Measurements from ENCODE around the gene RAB11FIP2.

The RAB11FIP2 gene

DNA sequence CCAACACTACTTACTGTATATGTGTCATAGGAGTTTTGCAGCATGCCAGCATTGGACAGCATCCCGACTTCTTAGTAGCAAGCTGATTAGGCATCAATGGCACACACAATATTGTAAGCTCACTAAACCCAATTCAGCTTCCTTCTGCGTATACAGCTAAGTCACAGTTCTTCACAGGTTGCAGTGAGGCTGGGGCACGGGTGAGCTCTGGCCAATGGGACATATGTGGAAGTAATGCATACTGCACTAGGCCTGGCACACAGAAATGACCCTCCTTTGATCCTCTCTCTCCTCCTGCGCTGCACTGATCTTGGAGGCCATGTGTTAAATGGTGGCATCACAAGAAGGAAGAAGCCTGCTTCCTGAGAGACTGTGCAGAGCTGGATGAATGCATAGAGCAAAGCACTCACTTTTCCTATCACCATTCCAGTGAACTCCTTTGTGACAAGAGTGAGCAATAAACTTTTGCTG is 11.9 kb downstream of the RAB11FIP2 start:
- in situ Hi-C loops (cut with HindIII; ENCODE audit: low pct_ligation_motif_present, low sequenced_read_pairs): no loop called here
- TF ChIP-seq, protein P1, sequence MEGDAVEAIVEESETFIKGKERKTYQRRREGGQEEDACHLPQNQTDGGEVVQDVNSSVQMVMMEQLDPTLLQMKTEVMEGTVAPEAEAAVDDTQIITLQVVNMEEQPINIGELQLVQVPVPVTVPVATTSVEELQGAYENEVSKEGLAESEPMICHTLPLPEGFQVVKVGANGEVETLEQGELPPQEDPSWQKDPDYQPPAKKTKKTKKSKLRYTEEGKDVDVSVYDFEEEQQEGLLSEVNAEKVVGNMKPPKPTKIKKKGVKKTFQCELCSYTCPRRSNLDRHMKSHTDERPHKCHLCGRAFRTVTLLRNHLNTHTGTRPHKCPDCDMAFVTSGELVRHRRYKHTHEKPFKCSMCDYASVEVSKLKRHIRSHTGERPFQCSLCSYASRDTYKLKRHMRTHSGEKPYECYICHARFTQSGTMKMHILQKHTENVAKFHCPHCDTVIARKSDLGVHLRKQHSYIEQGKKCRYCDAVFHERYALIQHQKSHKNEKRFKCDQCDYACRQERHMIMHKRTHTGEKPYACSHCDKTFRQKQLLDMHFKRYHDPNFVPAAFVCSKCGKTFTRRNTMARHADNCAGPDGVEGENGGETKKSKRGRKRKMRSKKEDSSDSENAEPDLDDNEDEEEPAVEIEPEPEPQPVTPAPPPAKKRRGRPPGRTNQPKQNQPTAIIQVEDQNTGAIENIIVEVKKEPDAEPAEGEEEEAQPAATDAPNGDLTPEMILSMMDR (IDR thresholded peaks at IDR 0.05; ENCODE audit: low read depth, low read length, missing control alignments): no peak
- no peaks in the 10 kb centered on the region for H3K27me3 ChIP-seq (replicated peaks)
- H3K4me3 ChIP-seq (ENCODE audit: low read depth, low read length): no peak overlapping the region
- no peak overlapping the region for H3K27ac ChIP-seq
- H3K36me3 ChIP-seq (replicated peaks): no peaks in the 10 kb centered on the region
- DNase-seq: no peak

DNA sequence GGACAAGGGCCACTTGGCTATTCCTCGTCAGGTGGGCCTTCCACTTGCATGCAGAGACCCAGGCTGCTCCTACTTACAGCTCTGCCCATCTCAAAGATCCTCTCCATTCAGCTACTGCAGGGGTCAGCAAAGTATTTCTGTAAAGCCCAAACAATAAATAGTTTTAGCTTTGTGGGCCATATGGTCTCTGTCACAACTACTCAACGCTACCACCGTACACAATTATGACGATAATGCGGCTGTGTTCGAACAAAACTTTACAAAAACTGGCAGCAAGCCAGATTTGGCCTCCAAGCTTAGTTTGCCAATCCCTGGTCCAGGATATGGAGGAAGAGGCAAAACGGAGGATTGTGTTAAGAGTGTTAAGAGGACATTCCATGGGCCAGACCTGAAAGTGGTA is 12.8 kb downstream of the RAB11FIP2 start:
- Histone ChIP-seq H3K27me3 (replicated peaks) (no peaks in the 10 kb centered on the region), H3K4me3 (ENCODE audit: low read depth, low read length) (no peak overlapping the region), H3K36me3 (replicated peaks) (no peaks in the 10 kb centered on the region), H3K27ac (no peak overlapping the region)
- DNase-seq: no peak
- in situ Hi-C loops (cut with HindIII; ENCODE audit: low pct_ligation_motif_present, low sequenced_read_pairs): no loop called here
- TF ChIP-seq, protein P1 (IDR thresholded peaks at IDR 0.05; ENCODE audit: low read depth, low read length, missing control alignments): no peak

DNA sequence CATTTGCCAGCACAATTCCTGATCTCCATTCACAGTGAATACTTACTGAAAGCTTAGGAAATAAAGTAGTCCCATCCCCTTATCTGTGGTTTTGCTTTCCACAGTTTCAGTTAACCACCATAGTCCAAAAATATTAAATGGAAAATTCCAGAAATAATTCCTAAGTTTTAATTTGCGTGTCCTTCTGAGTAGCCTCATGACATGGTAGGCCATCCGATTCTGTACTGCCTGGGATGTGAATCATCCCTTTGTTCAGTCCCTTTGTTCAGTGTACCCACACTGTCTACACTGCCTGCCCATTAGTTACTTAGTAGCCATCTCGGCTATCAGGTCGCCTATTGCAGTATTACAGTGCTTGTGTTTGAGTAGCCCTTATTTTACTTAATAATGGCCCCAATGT is 14.2 kb downstream of the RAB11FIP2 start:
- DNase-seq: no peak
- TF ChIP-seq, protein P1 (IDR thresholded peaks at IDR 0.05; ENCODE audit: low read depth, low read length, missing control alignments): no peak
- in situ Hi-C loops (cut with HindIII; ENCODE audit: low pct_ligation_motif_present, low sequenced_read_pairs): no loop called here
- Histone ChIP-seq H3K27me3 (replicated peaks) (no peaks in the 10 kb centered on the region), H3K27ac (no peak overlapping the region), H3K36me3 (replicated peaks) (no peaks in the 10 kb centered on the region), H3K4me3 (ENCODE audit: low read depth, low read length) (no peak overlapping the region)

DNA sequence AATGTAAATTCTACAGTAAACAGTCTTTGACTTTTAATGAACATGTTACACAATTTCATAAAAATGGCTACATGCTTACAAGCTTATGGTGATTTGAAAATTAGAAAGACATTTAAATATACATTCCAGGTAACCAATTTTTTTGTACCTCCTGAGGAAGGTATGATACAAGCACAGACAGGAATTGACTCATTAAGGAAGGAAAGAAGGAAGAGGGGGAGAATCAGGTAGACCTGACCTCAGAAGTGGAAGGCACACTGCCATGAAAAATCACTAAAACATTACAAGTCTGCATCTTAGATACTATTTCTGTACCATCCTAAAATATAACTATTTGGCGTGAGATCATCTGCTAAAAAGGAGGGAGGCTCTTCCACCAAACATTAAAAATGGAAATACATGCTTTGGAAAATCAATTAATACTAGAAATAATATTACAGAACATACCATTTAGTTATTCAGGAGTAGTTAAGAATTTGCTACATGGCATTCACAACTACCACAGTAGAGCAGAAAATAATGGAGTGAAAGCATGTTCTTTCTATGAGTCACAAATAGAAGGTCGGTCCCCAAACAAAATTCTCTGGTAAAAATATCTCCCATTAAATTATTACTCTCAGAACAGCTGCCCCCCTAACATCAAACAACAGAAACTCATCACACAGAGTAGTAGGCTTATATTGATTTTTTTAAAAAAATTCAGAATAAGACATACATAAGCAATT is 15.2 kb downstream of the RAB11FIP2 start:
- Histone ChIP-seq H3K36me3 (replicated peaks) (no peaks in the 10 kb centered on the region), H3K27ac (no peak overlapping the region)

DNA sequence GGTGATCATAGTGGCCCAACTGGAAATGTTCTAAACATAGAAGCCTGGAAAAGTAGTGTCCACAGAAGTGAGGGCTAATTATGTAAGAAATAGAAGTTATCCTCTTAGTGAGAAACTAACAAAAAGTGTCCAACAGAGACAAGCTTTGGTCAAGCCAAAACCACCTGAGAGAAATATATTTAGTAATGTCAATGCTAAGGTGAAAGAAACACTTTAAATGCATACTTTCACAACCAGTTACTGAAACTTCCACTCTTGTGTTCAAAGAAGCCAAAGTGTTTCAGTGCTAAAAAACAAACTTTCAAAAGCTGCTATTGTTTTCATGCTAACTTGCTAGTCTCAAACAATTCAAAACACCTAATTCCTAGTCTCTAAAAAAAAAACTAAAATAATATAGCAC is 18.1 kb downstream of the RAB11FIP2 start:
- in situ Hi-C loops (cut with HindIII; ENCODE audit: low pct_ligation_motif_present, low sequenced_read_pairs): no loop called here
- Histone ChIP-seq H3K4me3 (ENCODE audit: low read depth, low read length) (no peak overlapping the region), H3K27me3 (replicated peaks) (no peaks in the 10 kb centered on the region), H3K27ac (no peak overlapping the region), H3K36me3 (replicated peaks) (no peaks in the 10 kb centered on the region)
- TF ChIP-seq, protein P1 (IDR thresholded peaks at IDR 0.05; ENCODE audit: low read depth, low read length, missing control alignments): no peak
- no peak for DNase-seq

More for the DNA sequence above, 15.2 kb downstream of the RAB11FIP2 start:
- TF ChIP-seq, protein P1 (IDR thresholded peaks at IDR 0.05; ENCODE audit: low read depth, low read length, missing control alignments): no peak
- Histone ChIP-seq H3K4me3 (ENCODE audit: low read depth, low read length) (no peak overlapping the region), H3K27me3 (replicated peaks) (no peaks in the 10 kb centered on the region)
- no peak for DNase-seq
- in situ Hi-C loops (cut with HindIII; ENCODE audit: low pct_ligation_motif_present, low sequenced_read_pairs): no loop called here

DNA sequence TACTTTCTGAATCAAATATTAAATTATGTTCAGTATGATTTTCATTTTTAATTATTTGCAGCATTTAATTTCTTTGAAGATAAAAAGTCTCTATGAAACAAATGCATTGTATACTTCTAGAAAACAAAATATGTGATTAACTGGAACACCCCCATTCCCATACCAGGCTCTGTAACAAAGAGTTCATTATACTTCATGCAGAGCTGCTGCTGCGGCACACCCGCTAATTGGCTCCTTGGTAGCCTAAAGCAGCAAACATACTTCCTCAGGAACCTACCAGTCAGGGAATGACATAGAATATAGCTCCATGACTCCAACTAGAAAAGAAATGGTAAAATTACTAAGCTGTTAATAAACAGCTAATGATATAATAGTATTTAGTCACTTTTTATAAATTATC is 19.3 kb downstream of the RAB11FIP2 start:
- DNase-seq: no peak
- no peaks in the 10 kb centered on the region for H3K36me3 ChIP-seq (replicated peaks)
- no peak overlapping the region for H3K27ac ChIP-seq
- in situ Hi-C loops (cut with HindIII; ENCODE audit: low pct_ligation_motif_present, low sequenced_read_pairs): no loop called here
- no peaks in the 10 kb centered on the region for H3K27me3 ChIP-seq (replicated peaks)
- TF ChIP-seq, protein P1 (IDR thresholded peaks at IDR 0.05; ENCODE audit: low read depth, low read length, missing control alignments): no peak
- no peak overlapping the region for H3K4me3 ChIP-seq (ENCODE audit: low read depth, low read length)
